ENCODE measurements around the gene TREML1.

The TREML1 gene

DNA sequence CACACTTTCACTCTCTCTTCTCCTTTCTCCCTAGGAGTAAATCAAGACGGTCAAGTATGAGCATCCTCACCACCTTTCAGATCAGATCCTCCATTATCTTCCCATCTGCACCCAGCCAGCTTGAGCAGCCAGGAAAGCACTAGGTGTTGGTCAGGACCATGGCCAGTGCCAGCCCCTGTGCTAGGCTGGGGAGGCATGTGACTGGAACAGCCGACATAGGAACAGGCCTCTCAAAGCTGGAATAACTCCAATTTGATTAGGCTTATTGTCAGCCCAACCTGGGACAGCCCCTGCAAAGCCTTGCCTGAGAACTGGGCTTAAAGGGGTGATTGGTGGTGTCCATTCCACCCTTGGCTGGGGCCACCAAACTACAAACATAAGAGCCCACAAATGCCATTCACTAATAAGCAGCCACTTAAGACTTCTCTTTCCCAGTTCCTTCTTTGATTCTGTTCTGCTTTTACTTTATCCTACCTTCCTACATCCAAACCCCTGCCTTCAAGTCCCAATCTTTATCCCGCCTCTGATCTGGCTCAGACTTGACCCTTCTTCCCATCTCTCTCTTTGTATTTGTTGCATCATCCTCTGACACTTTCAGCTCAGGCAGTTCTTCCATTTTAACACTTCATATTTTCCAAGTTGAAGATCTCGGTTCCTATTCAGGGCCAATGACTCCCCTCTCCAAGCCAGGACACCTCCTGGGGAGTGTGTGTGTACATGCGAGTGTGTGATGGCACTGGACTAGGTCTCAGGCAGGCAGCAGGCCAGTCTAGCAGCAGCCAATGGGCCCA lies 13.2 kb upstream of the TREML1 start:
- H3K4me3 ChIP-seq (ENCODE audit: low read depth, low read length), result no peak overlapping the region
- TF ChIP-seq, protein P1, sequence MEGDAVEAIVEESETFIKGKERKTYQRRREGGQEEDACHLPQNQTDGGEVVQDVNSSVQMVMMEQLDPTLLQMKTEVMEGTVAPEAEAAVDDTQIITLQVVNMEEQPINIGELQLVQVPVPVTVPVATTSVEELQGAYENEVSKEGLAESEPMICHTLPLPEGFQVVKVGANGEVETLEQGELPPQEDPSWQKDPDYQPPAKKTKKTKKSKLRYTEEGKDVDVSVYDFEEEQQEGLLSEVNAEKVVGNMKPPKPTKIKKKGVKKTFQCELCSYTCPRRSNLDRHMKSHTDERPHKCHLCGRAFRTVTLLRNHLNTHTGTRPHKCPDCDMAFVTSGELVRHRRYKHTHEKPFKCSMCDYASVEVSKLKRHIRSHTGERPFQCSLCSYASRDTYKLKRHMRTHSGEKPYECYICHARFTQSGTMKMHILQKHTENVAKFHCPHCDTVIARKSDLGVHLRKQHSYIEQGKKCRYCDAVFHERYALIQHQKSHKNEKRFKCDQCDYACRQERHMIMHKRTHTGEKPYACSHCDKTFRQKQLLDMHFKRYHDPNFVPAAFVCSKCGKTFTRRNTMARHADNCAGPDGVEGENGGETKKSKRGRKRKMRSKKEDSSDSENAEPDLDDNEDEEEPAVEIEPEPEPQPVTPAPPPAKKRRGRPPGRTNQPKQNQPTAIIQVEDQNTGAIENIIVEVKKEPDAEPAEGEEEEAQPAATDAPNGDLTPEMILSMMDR (IDR thresholded peaks at IDR 0.05; ENCODE audit: borderline replicate concordance, insufficient read depth, low read depth, low read length), result no peak

DNA sequence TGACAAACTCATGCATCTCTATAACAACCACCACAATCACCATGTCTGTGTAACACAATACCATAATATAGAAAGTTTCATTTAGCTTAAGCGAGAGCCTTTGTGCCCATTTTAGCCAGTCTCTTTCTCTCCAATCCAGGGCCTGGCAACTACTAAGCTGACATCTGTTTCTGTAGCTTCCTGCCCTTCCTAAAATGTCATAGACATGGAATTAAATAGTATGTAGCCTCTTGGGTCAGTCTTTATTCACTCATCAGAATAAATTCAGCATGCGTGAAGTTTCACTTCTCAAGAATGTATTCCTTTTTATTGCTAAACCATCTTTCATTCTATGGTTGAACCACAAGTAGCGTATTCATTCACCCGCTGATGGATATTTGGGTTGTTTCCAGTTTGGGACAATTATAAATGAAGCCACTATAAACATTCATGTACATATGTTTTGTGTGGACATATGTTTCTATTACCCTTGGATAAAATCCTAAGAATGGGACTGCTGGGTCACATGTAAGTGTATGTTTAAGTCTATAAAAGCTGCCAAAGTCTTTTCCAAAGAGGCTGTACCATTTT lies 10.5 kb upstream of the TREML1 start:
- TF ChIP-seq, protein P1 (IDR thresholded peaks at IDR 0.05; ENCODE audit: borderline replicate concordance, insufficient read depth, low read depth, low read length), result no peak
- no peak overlapping the region for H3K4me3 ChIP-seq (ENCODE audit: low read depth, low read length)

DNA sequence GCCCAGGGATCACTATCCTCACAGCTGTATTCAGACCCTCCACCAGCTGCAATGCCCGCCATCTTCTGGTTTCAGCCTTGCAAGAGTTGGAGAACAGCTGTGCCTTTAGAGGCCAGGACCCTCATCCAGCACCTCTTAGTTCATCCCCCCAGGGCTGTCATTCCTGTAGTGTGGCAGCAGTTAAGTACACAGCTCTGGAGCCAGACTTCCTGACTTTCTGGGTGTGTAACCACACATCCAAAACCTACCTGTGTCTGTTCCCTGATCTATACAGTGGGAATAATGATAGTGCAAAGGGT lies 9.2 kb upstream of the TREML1 start:
- TF ChIP-seq, protein P1 (IDR thresholded peaks at IDR 0.05; ENCODE audit: borderline replicate concordance, insufficient read depth, low read depth, low read length), result no peak

DNA sequence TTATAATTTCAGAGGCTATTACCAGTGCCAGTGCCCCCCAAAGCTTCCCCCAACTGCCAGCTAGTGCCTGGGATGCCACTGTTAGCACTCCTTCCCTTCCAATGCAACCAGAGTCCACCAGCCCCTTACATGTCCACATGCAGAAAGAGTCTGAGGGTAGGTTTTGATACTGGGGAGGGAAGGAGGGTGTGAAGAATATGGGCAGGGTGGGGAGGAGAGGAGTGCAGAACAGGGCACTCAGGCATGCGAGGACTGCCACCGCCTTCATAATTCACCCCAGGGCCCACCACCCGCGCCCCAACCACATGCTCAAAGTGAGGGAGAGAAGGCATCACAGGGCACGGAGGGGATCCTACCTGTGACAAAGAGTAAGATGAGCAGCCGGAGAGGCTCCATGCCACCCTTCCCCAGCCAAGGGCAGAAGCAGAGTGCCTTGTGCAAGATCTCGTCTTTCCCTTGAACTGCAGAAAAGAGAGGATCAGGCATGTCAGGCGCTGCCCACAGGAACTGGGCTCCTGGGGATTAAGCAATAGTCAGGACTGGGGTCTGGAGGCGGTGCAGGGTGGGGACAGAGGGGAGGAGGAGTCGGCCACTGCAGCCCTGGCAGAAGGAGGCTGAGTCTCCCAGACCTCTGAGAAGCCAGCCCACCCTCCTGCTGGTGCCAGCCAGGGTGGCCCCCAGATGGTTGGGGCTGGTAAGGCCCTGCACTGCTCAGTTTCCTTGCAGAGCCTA lies 8.7 kb upstream of the TREML1 start, which contains the start of gene TREM2:
Gene TREM2, minus strand, starts transcription at position 430 of the 732 bp plus-strand sequence. Its CDS starts 34 bp downstream, at position 396.
- TF ChIP-seq, protein P1 (IDR thresholded peaks at IDR 0.05; ENCODE audit: borderline replicate concordance, insufficient read depth, low read depth, low read length), result no peak
- no peak within 1 kb of the TSS for H3K4me3 ChIP-seq (ENCODE audit: low read depth, low read length)

More for the DNA sequence above, 9.2 kb upstream of the TREML1 start:
- H3K4me3 ChIP-seq (ENCODE audit: low read depth, low read length), result no peak overlapping the region

DNA sequence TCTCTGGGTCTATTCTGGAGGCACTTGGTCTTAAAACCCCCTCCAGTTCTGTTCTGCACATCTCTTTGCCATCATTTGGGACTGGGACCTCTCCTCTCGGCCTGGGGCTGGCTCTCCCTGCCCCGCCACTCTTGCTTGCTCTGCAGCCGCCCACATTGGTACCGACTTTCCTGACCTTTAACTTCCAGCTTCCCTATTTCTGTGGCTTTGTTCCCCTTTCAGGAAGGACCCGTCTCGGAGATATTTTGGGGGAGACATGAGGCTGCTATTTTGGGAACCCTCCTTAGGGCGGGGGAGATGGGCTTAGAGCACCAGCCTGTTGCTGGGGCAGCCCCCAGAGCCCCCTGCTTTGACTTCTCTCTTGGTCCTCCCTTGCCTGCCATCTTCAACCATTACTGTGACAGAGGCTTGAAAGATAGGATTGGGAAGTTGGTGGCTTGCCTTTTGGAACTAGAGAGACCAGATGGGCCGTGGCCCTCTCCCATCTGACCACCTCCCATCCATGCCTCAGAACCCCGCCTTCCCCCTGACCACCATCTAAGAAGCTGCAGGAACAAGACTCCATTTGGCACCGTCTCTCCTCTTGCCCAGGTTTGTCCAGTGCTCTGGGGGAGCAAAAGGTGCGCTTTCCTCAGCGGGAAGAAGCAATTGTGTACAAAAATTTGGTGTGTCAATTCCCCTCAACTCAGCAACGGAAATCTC lies 7.9 kb upstream of the TREML1 start:
- TF ChIP-seq, protein P1 (IDR thresholded peaks at IDR 0.05; ENCODE audit: borderline replicate concordance, insufficient read depth, low read depth, low read length), result no peak
- no peak overlapping the region for H3K4me3 ChIP-seq (ENCODE audit: low read depth, low read length)

DNA sequence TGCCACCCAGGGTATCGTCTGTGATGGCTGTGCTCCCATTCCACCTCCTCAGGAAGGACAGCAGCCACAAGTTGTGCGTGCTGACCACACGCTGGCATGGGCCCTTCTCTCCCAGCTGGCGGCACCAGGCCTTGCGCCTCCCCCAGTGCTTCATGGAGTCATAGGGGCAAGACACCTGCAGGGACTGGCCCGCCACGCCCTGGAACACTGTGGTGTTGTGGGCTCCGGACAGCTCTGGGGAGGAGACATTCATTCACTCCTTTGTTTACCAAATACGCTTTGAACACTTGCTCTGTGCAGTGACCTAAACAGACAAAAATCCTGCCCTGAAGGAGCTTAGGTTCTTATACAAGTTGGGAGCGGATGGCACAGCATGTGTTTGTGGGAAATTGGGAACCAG lies 7.2 kb upstream of the TREML1 start:
- TF ChIP-seq, protein P1 (IDR thresholded peaks at IDR 0.05; ENCODE audit: borderline replicate concordance, insufficient read depth, low read depth, low read length), result no peak
- no peak overlapping the region for H3K4me3 ChIP-seq (ENCODE audit: low read depth, low read length)

Data from GM12875 (cell line).